Mucosa of rectum (tissue), 2 donors: ENCODE results near the gene MAN1A2.
"Not testable (repeated sequence)": the region's sequence is repeated elsewhere in the genome, so short reads cannot be mapped to it uniquely, and the experiment has no call there.

Source experiments
- H3K27ac ChIP-seq, 2 donors: one replicate each; pipeline ENCODE4 v1.7.0; 2013; ENCODE audit warnings: inconsistent platforms in 2 of 2, low read depth in 2 of 2, low read length in 2 of 2
- H3K27me3 ChIP-seq, 2 donors: one replicate each; pipeline ENCODE4 v1.7.0; 2013; ENCODE audit warnings: low read length in 2 of 2; ENCODE audit not compliant: control insufficient read depth in 2 of 2, insufficient read depth in 2 of 2
- H3K36me3 ChIP-seq, 2 donors: one replicate each; pipeline ENCODE4 v1.7.0; 2013; ENCODE audit warnings: low read length in 2 of 2; ENCODE audit not compliant: control insufficient read depth in 2 of 2, insufficient read depth in 2 of 2
- H3K4me1 ChIP-seq, 2 donors: one replicate each; pipeline ENCODE4 v1.7.0; 2013; ENCODE audit warnings: low read length in 2 of 2, mild to moderate bottlenecking in 1 of 2; ENCODE audit not compliant: control insufficient read depth in 2 of 2, insufficient read depth in 2 of 2
- H3K4me3 ChIP-seq, 2 donors: one replicate each; pipeline ENCODE4 v1.7.0; 2013; ENCODE audit warnings: low read length in 2 of 2
- H3K9ac ChIP-seq, 2 donors: one replicate each; pipeline ENCODE4 v1.7.0; 2013; ENCODE audit warnings: low read length in 2 of 2, low read depth in 1 of 2, mild to moderate bottlenecking in 1 of 2
- H3K9me3 ChIP-seq, 2 donors: one replicate each; pipeline ENCODE4 v1.7.0; 2013; ENCODE audit warnings: low read length in 2 of 2; ENCODE audit not compliant: control insufficient read depth in 2 of 2
- donor health status: healthy.
- donor health status: Normal muscosa, but diverticular disease.

Gene MAN1A2

DNA sequence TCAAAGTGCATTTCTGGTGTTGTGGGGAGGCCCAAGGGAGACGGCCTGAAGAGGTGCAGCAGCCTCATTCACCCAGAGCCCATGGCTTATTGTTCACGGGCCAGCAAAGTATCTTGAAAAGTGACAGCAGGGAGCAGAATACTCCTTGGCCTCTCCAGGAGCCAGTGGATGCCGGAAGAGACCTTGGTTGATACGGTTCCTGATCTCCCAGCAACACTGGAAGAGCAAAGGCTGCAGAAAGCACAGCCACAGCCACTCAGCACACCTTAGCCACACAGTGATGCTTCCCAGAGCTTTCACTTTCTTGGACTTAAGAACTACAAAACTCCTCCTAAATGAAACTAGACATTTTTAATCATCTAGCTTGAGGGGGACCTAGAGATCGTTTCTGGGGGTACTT is 174.3 kb downstream of the MAN1A2 start:
- Histone ChIP-seq H3K4me3 (no peak overlapping the region), H3K27me3 (no peaks in the 10 kb centered on the region), H3K9me3 (no peaks in the 10 kb centered on the region), H3K27ac (no peak overlapping the region), H3K36me3 (no peaks in the 10 kb centered on the region), H3K4me1 (peaks cover 0 to 5% of the 10 kb centered on the region in 2 donors), H3K9ac (no peak overlapping the region)

DNA sequence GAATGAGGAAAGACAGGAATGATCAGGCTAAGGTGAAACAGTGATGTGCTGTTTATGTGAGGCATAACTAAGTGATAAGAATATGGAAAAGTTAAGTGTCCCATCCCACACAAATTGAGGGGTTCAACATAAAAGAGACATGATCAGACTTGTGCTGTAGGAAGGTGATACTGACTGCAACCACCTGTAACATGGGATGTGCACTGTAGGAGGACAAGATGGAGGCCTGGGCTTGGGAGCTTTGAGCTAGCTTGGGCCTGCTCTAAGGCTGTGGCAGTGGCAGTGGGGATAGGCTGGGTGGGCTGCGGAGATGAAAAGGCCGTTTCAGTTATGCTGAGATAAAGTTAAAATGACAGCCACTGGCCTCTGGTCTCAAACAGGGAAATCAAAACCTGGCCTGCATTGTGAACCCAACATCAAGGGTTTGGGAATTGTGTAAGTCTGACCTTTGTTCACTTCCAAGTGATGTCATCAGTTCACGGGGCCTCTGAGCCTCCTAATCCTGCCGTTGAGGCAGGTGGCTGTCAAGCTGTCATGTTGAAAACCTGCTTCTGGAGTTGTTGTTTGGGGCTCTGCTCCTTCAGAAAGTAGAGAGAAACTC is 177.4 kb downstream of the MAN1A2 start:
- H3K27ac ChIP-seq, result no peak overlapping the region
- H3K4me3 ChIP-seq, result no peak overlapping the region
- no peaks in the 10 kb centered on the region for H3K9me3 ChIP-seq
- no peak overlapping the region for H3K9ac ChIP-seq
- no peaks in the 10 kb centered on the region for H3K4me1 ChIP-seq
- H3K36me3 ChIP-seq, result no peaks in the 10 kb centered on the region
- H3K27me3 ChIP-seq, result no peaks in the 10 kb centered on the region

DNA sequence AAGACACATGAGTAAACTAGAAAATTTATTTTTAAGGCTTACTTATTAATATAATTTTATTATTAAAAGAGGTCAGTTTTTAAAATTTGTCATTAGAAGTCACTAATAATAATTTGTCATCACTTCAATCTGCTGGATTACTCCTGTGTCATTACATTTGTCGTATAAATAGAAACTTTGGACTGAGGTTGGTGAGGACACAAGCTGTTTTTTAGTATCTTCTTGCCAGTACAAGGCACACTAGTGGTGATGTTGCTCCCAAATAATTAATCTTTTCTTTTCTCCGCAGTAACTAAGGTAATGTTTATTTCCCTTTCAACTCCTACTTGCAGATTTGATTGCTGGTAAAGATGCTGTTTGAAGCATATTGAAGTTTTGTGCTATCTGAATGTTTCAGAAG is 179.2 kb downstream of the MAN1A2 start:
- Histone ChIP-seq H3K4me1 (no peaks in the 10 kb centered on the region), H3K27ac (no peak overlapping the region), H3K36me3 (no peaks in the 10 kb centered on the region), H3K9me3 (no peaks in the 10 kb centered on the region), H3K4me3 (no peak overlapping the region), H3K9ac (no peak overlapping the region), H3K27me3 (no peaks in the 10 kb centered on the region)

DNA sequence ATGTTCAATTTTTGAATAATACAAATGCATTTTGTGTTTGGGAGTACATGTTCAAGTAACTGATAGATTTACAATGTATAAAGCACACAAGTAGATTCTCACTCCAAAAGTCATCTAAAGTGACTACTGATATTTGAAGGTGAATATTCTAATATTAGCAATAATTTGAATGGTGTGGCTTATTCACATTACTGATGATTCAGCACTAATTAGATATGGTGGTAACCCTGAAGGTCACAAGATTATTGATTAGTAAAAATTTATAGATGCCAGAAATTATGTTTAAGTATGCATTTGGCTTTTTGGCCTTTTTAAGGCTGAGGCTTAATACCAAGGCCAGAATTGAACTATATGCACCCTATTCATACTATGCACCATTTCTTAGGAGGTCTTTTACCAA is 186.2 kb downstream of the MAN1A2 start:
- Histone ChIP-seq H3K36me3 (no peaks in the 10 kb centered on the region), H3K27ac (no peak overlapping the region), H3K27me3 (no peaks in the 10 kb centered on the region), H3K9ac (no peak overlapping the region), H3K4me3 (no peak overlapping the region), H3K9me3 (no peaks in the 10 kb centered on the region), H3K4me1 (peaks cover 0 to under 1% of the 10 kb centered on the region in 2 donors)

DNA sequence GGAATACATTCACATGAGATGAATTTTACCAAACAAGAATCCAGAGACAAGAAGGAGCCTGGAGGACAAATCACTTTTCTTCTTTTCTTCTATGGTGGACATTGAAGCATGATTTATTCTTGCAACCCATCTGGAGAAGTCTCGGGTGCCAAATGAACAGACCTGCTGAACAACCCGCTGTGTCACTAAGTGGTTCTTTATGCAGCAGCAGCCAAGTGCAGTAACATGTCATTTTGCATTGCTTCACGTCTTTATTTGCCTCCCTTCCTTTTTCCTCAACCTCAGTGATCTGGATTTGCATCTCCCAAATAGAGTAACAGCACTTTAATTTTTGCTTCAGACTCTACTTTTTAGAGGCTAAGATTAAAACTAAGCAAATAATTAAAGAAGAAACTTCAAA is 188.6 kb downstream of the MAN1A2 start:
- H3K9me3 ChIP-seq, result no peaks in the 10 kb centered on the region
- H3K36me3 ChIP-seq, result no peaks in the 10 kb centered on the region
- H3K4me1 ChIP-seq, result peaks cover 0 to 3% of the 10 kb centered on the region in 2 donors
- no peak overlapping the region for H3K27ac ChIP-seq
- H3K27me3 ChIP-seq, result no peaks in the 10 kb centered on the region
- H3K4me3 ChIP-seq, result no peak overlapping the region
- H3K9ac ChIP-seq, result no peak overlapping the region

DNA sequence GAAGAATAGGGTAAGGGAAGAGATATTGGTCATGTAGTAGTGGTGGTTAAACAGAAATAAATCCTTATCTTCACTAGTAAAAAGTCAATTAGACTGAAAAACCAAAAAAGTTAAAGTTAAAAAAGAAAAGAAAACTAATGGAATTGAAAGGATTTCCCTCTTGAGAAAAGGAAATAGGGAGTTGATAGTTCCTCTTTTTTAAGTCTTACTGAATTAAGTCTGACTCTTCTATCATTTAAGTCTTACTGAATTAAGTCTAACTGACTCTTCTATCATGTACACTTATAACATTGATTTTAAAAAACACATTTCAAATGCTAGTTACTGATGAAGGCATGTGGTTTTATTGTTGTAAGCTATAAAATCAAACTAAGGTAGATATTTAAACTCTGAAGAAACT is 189.1 kb downstream of the MAN1A2 start:
- Histone ChIP-seq H3K9ac (no peak overlapping the region), H3K27me3 (no peaks in the 10 kb centered on the region), H3K36me3 (no peaks in the 10 kb centered on the region), H3K9me3 (no peaks in the 10 kb centered on the region), H3K4me1 (peaks cover 0 to 3% of the 10 kb centered on the region in 2 donors), H3K4me3 (no peak overlapping the region), H3K27ac (no peak overlapping the region)

DNA sequence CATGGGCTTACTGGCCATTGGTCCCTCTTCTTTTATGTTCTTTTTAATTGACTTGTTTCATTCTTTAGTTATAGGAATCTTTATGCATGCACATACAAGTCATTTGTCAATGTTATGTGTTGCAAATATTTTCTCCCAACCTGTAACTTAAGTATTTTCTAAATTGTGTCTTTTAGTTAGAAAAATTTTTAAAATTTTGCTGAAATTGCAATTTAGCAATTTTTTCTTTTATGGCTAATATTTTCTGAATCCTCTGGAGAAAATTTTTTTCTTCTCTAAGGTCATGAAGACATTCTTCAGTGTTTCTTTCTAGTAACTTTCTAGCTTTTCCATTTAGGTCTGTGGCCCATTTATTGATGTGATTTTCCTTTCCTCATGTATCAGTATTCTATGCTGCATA is 189.7 kb downstream of the MAN1A2 start:
- H3K36me3 ChIP-seq, result no peaks in the 10 kb centered on the region
- H3K9me3 ChIP-seq, result no peaks in the 10 kb centered on the region
- H3K4me1 ChIP-seq, result peaks cover 4 to 8% of the 10 kb centered on the region in 2 donors
- no peaks in the 10 kb centered on the region for H3K27me3 ChIP-seq
- no peak overlapping the region for H3K4me3 ChIP-seq
- H3K9ac ChIP-seq, result no peak overlapping the region
- no peak overlapping the region for H3K27ac ChIP-seq

DNA sequence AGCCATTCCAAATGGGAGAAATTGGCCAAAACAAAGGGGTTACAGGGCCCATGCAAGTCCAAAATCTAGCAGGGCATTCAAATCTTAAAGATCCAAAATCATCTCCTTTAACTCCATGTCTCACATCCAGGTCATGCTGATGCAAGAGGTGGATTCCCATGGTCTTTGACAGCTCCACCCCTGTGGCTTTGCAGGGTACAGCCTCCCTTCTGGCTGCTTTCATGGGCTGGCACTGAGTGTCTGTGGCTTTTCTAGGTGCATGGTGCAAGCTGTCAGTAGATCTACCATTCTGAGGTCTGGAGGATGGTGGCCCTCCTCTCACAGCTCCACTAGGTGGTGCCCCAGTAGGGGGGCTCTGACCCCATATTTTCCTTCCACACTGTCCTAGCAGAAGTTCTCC is 191.2 kb downstream of the MAN1A2 start:
- not testable (repeated sequence) for H3K9me3 ChIP-seq, H3K4me3 ChIP-seq, H3K9ac ChIP-seq, H3K27me3 ChIP-seq, H3K27ac ChIP-seq, H3K36me3 ChIP-seq
- H3K4me1 ChIP-seq, result peaks cover 16 to 23% of the 10 kb centered on the region in 2 donors

DNA sequence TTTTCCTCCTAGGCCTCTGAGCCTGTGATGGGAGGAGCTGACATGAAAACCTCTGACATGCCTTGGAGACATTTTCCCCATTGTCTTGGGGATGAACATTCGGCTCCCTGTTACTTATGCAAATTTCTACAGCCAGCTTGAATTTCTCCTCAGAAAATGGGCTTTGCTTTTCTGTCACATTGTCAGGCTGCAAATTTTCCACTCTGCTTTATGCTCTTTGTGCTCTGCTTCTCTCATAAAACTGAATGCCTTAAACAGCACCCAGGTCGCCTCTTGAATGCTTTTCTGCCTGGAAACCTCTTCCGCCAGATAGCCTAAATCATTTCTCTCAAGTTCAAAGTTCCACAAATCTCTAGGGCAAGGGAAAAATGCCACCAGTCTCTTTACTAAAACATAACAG is 191.9 kb downstream of the MAN1A2 start:
- Histone ChIP-seq H3K4me3 (no peak overlapping the region), H3K4me1 (peaks cover 16 to 30% of the 10 kb centered on the region in 2 donors), H3K9ac (no peak overlapping the region), H3K36me3 (no peaks in the 10 kb centered on the region), H3K27ac (no peak overlapping the region), H3K9me3 (no peaks in the 10 kb centered on the region), H3K27me3 (no peaks in the 10 kb centered on the region)

DNA sequence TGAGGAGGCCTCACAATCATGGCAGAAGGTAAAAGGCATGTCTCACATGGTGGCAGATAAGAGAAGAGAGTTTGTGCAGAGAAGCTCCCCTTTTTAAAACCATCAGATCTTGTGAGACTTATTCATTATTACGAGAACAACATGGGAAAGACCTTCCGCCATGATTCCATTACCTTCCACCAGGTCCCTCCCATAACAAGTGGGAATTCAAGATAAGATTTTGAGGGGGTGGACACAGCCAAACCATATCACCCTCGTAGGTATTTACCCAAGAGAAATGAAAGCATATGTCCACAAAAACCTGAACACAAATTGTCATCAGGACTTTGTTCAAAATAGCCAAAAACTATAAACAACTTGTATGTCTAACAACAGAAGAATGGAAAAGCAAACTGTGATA is 192.7 kb downstream of the MAN1A2 start:
- H3K9me3 ChIP-seq, result no peaks in the 10 kb centered on the region
- no peak overlapping the region for H3K27ac ChIP-seq
- no peaks in the 10 kb centered on the region for H3K36me3 ChIP-seq
- H3K27me3 ChIP-seq, result no peaks in the 10 kb centered on the region
- H3K4me3 ChIP-seq, result no peak overlapping the region
- H3K4me1 ChIP-seq, result peaks cover 16 to 36% of the 10 kb centered on the region in 2 donors
- no peak overlapping the region for H3K9ac ChIP-seq

DNA sequence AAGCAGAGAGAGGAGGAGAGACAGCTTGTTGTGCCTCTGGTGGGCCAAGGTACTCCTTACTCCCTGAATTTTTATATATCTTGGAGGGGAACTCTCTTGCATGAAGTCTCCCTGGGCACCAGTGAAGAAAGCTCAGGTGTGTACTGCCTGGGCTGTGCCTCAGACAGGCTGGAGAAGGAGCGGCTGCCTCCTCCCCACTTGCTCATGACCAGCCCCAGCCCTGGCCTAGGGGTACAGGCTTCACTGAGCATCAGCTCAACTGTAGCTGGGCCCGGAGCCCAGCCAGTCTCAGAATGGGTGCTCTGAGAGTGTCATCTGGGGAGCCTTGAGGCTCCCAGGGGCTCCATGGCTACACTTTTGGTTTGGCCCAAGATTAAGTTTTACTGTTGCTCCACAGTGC is 193.8 kb downstream of the MAN1A2 start:
- Histone ChIP-seq H3K4me1 (peaks cover 16 to 36% of the 10 kb centered on the region in 2 donors), H3K9me3 (no peaks in the 10 kb centered on the region), H3K9ac (no peak overlapping the region), H3K4me3 (no peak overlapping the region), H3K36me3 (no peaks in the 10 kb centered on the region), H3K27me3 (no peaks in the 10 kb centered on the region), H3K27ac (no peak overlapping the region)
